Spinal cord (tissue), 10 donors: Measurements from ENCODE around the gene PCMTD2. TPM values are rescaled to one million over a fixed set of nuclear protein-coding genes. Genes with fewer than 3 reads are reported as not detected.
"Not testable (repeated sequence)": the region's sequence is repeated elsewhere in the genome, so short reads cannot be mapped to it uniquely, and the experiment has no call there.

ENCODE experiments used
- DNase-seq, 6 donors: peaks; one replicate each; pipeline versions ENCODE4 v3.0.0 to v3.0.0-alpha.2; 2013 to 2015; ENCODE audit warnings: low spot score in 6 of 6, low read depth in 4 of 6
- H3K27ac ChIP-seq: one replicate; pipeline ENCODE4 v1.5.1; 2013; ENCODE audit warnings: low read depth, low read length, control low read depth
- H3K27me3 ChIP-seq: one replicate; pipeline ENCODE4 v1.6.1; 2013; ENCODE audit warnings: low read length; ENCODE audit not compliant: control insufficient read depth, insufficient read depth
- H3K36me3 ChIP-seq: one replicate; pipeline ENCODE4 v1.6.1; 2013; ENCODE audit warnings: low read length; ENCODE audit not compliant: control insufficient read depth, insufficient read depth
- H3K4me1 ChIP-seq: one replicate; pipeline ENCODE4 v1.6.1; 2013; ENCODE audit warnings: low read length; ENCODE audit not compliant: control insufficient read depth, insufficient read depth
- H3K4me3 ChIP-seq: one replicate; pipeline ENCODE4 v1.5.1; 2013; ENCODE audit warnings: low read depth, low read length, control low read depth
- H3K9me3 ChIP-seq: one replicate; pipeline ENCODE4 v1.6.1; 2013; ENCODE audit warnings: low read length; ENCODE audit not compliant: control insufficient read depth, insufficient read depth
- WGBS: methylation state at CpG from one replicate; pipeline ENCODE4 v1.1.5; 2013; ENCODE audit warnings: missing lambda C conversion rate; ENCODE audit not compliant: insufficient coverage; 5-methylcytosine and 5-hydroxymethylcytosine counted together
- polyA plus RNA-seq, 2 donors: library from polyadenylated mRNA; unstranded; fragments of 120-200 nt; gene quantifications; one replicate each; pipeline ENCODE4 v1.2.1, GENCODE V29; 2013; ENCODE audit not compliant: insufficient read length in 2 of 2
- small RNA-seq: library from RNA; depleted of rRNA; stranded (forward); fragments of <200 nt; gene quantifications from one replicate; pipeline ENCODE3, GENCODE V24; 2014; ENCODE audit warnings: low replicate concordance
- total RNA-seq, 2 donors: library from RNA; depleted of rRNA in 1 of 2; stranded (reverse); fragments of 120-200 nt in 1 of 2; fragments of >200 nt in 1 of 2; gene quantifications; one replicate each; pipeline versions ENCODE4 v1.2.3 to v1.2.4, GENCODE V29; 2013 to 2014
- donor health status: healthy.

The PCMTD2 gene
- total and polyA plus RNA-seq, 4 donors: 79.6 to 112 (median 91.5) TPM

DNA sequence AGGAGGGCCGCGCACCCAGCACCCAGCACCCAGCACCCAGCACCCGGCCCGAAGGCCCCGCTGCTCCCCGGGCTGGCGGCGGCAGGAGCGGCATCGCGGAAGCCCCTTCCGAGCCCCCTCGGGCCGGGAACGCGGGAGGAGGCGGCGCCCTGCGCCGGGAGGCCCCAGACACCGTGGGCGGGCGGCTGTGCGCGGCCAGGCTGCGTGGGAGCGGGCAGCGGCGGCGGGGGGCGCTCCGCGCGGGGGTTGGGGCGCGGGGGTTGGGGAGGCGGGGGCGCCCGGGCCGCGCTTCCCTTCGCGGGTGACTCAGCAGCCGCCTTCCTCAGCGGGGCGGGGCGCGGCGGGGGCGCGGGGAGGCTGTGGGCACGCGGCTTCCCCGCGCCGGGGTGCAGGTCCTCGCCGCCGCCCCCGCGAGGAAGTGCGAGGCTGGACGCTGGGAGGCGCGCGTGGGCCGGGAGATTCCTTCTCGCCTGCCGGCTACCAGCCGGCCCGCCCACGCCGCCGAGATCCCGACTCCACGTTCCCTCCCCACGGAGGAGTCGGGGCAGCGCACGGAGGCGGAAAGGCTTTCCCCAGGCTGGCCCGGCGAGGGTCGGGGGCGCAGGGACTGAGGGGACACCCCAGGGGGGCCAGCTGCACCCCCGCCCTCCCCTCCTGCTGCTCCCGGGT, 61.0 kb downstream of the PCMTD2 start:
- H3K9me3 ChIP-seq, H3K27me3 ChIP-seq, H3K4me3 ChIP-seq, H3K4me1 ChIP-seq, H3K36me3 ChIP-seq, H3K27ac ChIP-seq: not testable (repeated sequence)
- peak in 2 of 6 donors; percentile 37 to 77 for DNase-seq
- 3% methylated on average over 71 of the region's 87 CpGs for WGBS

DNA sequence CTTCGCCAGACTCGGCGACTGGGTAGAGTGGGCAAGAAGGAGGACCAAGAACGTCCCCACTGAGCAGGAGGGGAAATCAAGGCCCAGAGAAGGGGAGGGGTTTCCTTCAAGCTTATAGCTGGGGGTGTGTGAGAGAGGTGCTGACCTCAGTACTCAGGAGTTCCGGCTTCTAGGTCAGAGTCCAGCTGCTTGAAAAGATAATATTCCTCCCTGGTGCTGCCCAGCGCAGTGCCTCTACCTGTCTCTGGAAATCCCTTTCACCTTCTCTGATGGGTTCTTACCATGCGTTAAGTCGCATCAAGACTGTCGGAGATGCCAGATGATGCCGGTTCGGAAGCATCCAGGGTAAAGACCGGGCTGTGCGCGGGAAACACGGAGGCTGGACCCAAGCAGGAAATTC, 61.8 kb downstream of the PCMTD2 start:
- H3K36me3 ChIP-seq, H3K9me3 ChIP-seq, H3K4me3 ChIP-seq, H3K27me3 ChIP-seq, H3K4me1 ChIP-seq, H3K27ac ChIP-seq, DNase-seq: not testable (repeated sequence)
- 74% methylated on average over 4 of the region's 15 CpGs for WGBS

DNA sequence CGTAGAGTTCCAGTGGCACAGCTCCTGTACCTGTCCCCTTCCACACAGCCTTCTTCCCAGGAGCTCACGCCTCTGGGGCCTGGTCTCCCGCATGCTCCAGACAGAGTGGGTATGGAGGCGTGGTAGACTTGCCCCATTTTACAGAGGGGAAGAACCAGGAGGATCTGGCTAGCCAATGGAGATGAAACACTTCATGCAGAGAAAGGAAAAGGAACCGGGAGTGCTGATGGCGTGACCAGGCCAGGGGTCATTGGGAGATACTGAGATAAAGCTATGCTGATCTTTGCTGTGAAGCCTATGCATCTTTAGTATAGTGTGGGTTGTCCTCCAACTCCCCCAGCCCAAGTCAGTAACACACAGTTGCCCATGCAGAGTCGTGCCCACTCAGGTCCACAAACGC, 62.5 kb downstream of the PCMTD2 start:
- DNase-seq, H3K27ac ChIP-seq, H3K9me3 ChIP-seq, H3K36me3 ChIP-seq, H3K4me1 ChIP-seq, H3K4me3 ChIP-seq, H3K27me3 ChIP-seq: not testable (repeated sequence)
- 88% methylated on average over 2 of the region's 8 CpGs for WGBS

DNA sequence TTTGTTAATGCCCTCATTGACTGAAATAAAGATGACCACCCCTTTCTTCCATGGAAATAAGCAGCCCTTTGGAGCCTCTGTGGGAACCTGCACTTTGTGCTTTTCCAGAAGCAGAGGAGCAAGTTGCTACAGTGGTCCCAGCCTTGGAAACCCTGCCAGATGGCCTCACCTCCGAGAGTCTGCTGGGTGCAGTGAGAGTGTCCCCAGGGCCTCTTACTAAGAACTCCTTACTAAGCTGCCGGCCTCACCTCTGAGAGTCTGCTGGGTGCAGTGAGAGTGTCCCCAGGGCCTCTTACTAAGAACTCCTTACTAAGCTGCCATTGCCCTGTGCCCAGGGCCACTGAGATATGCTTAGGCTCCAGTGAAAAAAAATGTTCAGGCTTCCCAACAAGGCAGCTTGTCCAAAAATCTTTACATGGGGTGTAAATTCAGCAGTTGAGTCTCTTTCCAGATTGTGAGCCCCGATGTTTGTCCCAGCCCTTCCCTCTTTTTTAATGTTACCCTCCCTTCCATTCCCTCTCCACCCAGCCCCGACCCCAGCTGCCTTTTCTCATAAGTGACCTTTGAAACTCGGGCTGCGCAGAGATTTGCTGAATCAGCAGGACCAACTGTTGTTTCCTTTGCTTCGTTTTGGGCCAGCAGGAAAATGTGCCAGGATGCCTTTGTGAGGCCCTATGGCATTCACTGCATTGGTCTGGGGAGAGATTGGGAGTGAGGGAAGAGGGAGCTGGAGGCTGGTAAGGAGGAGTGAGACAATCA, 66.7 kb downstream of the PCMTD2 start:
- not testable (repeated sequence) for H3K9me3 ChIP-seq, DNase-seq, H3K27me3 ChIP-seq, H3K36me3 ChIP-seq, H3K4me1 ChIP-seq, H3K27ac ChIP-seq, H3K4me3 ChIP-seq
- WGBS: 64% methylated on average over 5 of the region's 7 CpGs

Small RNAs within 50 kb of the gene (small RNA-seq; reads per million reads assigned to genes)
- gene AL137028.2: not detected

Other genes starting within 250 kb of the PCMTD2 start
- gene C20orf204, start 219.6 kb upstream of the PCMTD2 start, total RNA-seq: 1 to 10 TPM in 1 of 2 donors, under 1 TPM in 1; 0.69 to 1.2 TPM
- 1 to 10 TPM; 1.3 to 3.1 TPM for gene C20orf204, start 219.6 kb upstream of the PCMTD2 start, polyA plus RNA-seq
- 1 to 10 TPM; 2.4 to 2.9 TPM for gene SOX18, start 206.1 kb upstream of the PCMTD2 start, total RNA-seq
- 10 to 100 TPM in 1 of 2 donors, 1 to 10 TPM in 1; 8.7 to 12.3 TPM for gene SOX18, start 206.1 kb upstream of the PCMTD2 start, polyA plus RNA-seq
- 10 to 100 TPM; 35.9 to 60.0 TPM for gene TCEA2, start 192.6 kb upstream of the PCMTD2 start, total RNA-seq
- gene TCEA2, start 192.6 kb upstream of the PCMTD2 start, polyA plus RNA-seq: 100 to 1,000 TPM; 166 to 170 TPM
- 10 to 100 TPM; 10.7 to 13.9 TPM for gene RGS19, start 176.2 kb upstream of the PCMTD2 start, total RNA-seq
- 10 to 100 TPM; 21.0 to 21.5 TPM for gene RGS19, start 176.2 kb upstream of the PCMTD2 start, polyA plus RNA-seq
- gene OPRL1, start 175.7 kb upstream of the PCMTD2 start, total RNA-seq: 10 to 100 TPM in 1 of 2 donors, 1 to 10 TPM in 1; 5.2 to 13.9 TPM
- gene OPRL1, start 175.7 kb upstream of the PCMTD2 start, polyA plus RNA-seq: 10 to 100 TPM; 23.4 to 26.3 TPM
- 1 to 10 TPM; 1.8 to 2.1 TPM for gene LKAAEAR1, start 171.3 kb upstream of the PCMTD2 start, total RNA-seq
- gene LKAAEAR1, start 171.3 kb upstream of the PCMTD2 start, polyA plus RNA-seq: 1 to 10 TPM; 7.7 to 8.4 TPM
- not detected for gene NPBWR2, start 148.2 kb upstream of the PCMTD2 start, total RNA-seq
- gene NPBWR2, start 148.2 kb upstream of the PCMTD2 start, polyA plus RNA-seq: not detected
- gene MYT1, start 91.3 kb upstream of the PCMTD2 start, total RNA-seq: 1 to 10 TPM; 6.1 to 7.0 TPM
- gene MYT1, start 91.3 kb upstream of the PCMTD2 start, polyA plus RNA-seq: 10 to 100 TPM; 19.9 to 21.4 TPM